IMR-90 (cell line): ENCODE results near the gene FCSK. TPM values are rescaled to one million over a fixed set of nuclear protein-coding genes. Genes with fewer than 3 reads are reported as not detected.

Experiments
- ATAC-seq: fragments of 200-7000 bp; cut with Tn5 transposase; 2 replicates; pipeline ENCODE4 v1.9.1; 2020; ENCODE audit warnings: low read depth, mild to moderate bottlenecking, moderate library complexity
- BruUV-seq: library from RNA; stranded (reverse); fragments of 400-500 nt; replicated peaks from 2 replicates; lab custom pipeline; 2021; lab: Mats Ljungman, UMichigan
- CTCF ChIA-PET: fragments of 300-600 bp; formaldehyde crosslinking; extraction: SDS; loops from one replicate; lab custom pipeline; 2021; ENCODE audit warnings: antibody characterized with exemption; lab: Yijun Ruan, JAX
- POLR2A ChIA-PET: fragments of 300-600 bp; sonication (Branson Sonifier 250); formaldehyde crosslinking; loops from one replicate; lab custom pipeline; 2022; ENCODE audit warnings: antibody characterized with exemption; ENCODE audit not compliant: unreplicated experiment; lab: Charles Lee
- DNase-seq: peaks from one replicate; pipeline ENCODE4 v3.0.0; 2013
- H2AFZ ChIP-seq: replicated peaks from 2 replicates; pipeline ENCODE3; 2013; ENCODE audit warnings: low read length, mild to moderate bottlenecking; ENCODE audit not compliant: poor library complexity
- H2AK5ac ChIP-seq: 2 replicates; pipeline ENCODE4 v1.6.1; 2013; ENCODE audit warnings: low read depth, low read length, inconsistent platforms
- H2AK9ac ChIP-seq: replicated peaks from 2 replicates; pipeline ENCODE3; 2013; ENCODE audit warnings: mild to moderate bottlenecking, low read depth, low read length, moderate library complexity; ENCODE audit not compliant: poor library complexity
- H2BK120ac ChIP-seq: 2 replicates; pipeline ENCODE4 v1.6.1; 2013; ENCODE audit warnings: low read depth, low read length, inconsistent platforms
- H2BK15ac ChIP-seq: 3 replicates; pipeline ENCODE4 v1.6.1; 2013; ENCODE audit warnings: low read depth, low read length, inconsistent platforms
- H2BK20ac ChIP-seq: 2 replicates; pipeline ENCODE4 v1.6.1; 2013; ENCODE audit warnings: low read depth, mild to moderate bottlenecking, inconsistent platforms, low read length, moderate library complexity
- H2BK5ac ChIP-seq: 2 replicates; pipeline ENCODE4 v1.6.1; 2013; ENCODE audit warnings: mild to moderate bottlenecking, low read depth, low read length, inconsistent platforms; ENCODE audit not compliant: poor library complexity, severe bottlenecking
- H3K14ac ChIP-seq: replicated peaks from 2 replicates; pipeline ENCODE4 v1.6.1; 2013; ENCODE audit warnings: low read depth, low read length, inconsistent platforms
- H3K18ac ChIP-seq: 2 replicates; pipeline ENCODE4 v1.6.1; 2013; ENCODE audit warnings: low read depth, low read length, control low read depth
- H3K23ac ChIP-seq: 2 replicates; pipeline ENCODE4 v1.6.1; 2013; ENCODE audit warnings: low read depth, low read length, inconsistent platforms
- H3K27ac ChIP-seq: 2 replicates; pipeline ENCODE4 v1.5.1; 2013; ENCODE audit warnings: mild to moderate bottlenecking, control low read depth, low read length; ENCODE audit not compliant: insufficient read depth
- H3K27me3 ChIP-seq: 2 replicates; pipeline ENCODE4 v1.6.1; 2013; ENCODE audit warnings: low read length; ENCODE audit not compliant: control insufficient read depth, insufficient read depth
- H3K36me3 ChIP-seq: 2 replicates; pipeline ENCODE4 v1.6.1; 2013; ENCODE audit warnings: low read length, mixed read lengths; ENCODE audit not compliant: control insufficient read depth, insufficient read depth
- H3K4ac ChIP-seq: 2 replicates; pipeline ENCODE4 v1.6.1; 2013; ENCODE audit warnings: low read depth, low read length, inconsistent platforms
- H3K4me1 ChIP-seq: 2 replicates; pipeline ENCODE4 v1.6.1; 2013; ENCODE audit warnings: low read length, mixed read lengths; ENCODE audit not compliant: control insufficient read depth, insufficient read depth
- H3K4me2 ChIP-seq: 2 replicates; pipeline ENCODE4 v1.6.1; 2013; ENCODE audit warnings: low read depth, mild to moderate bottlenecking, control low read depth, low read length, moderate library complexity
- H3K4me3 ChIP-seq: 2 replicates; pipeline ENCODE4 v1.5.1; 2013; ENCODE audit warnings: low read depth, mild to moderate bottlenecking, control low read depth, low read length, moderate library complexity; ENCODE audit not compliant: insufficient read depth
- H3K56ac ChIP-seq: 2 replicates; pipeline ENCODE4 v1.6.1; 2013; ENCODE audit warnings: low read length, inconsistent platforms; ENCODE audit not compliant: insufficient read depth; ENCODE audit errors: extremely low read depth
- H3K79me1 ChIP-seq, 2 experiments: 2 replicates each; pipeline ENCODE4 v1.6.1; 2013; ENCODE audit warnings: low read length in 2 of 2, inconsistent platforms in 1 of 2, low read depth in 1 of 2
- H3K9ac ChIP-seq: 2 replicates; pipeline ENCODE4 v1.6.1; 2013; ENCODE audit warnings: low read depth, low read length, control low read depth
- H3K9me1 ChIP-seq: 2 replicates; pipeline ENCODE4 v1.6.1; 2013; ENCODE audit warnings: low read length, inconsistent platforms; ENCODE audit not compliant: insufficient read depth
- H3K9me3 ChIP-seq: 2 replicates; pipeline ENCODE4 v1.6.1; 2013; ENCODE audit warnings: low read length; ENCODE audit not compliant: control insufficient read depth, insufficient read depth
- H4K20me1 ChIP-seq: 2 replicates; pipeline ENCODE4 v1.6.1; 2013; ENCODE audit warnings: low read length, inconsistent platforms; ENCODE audit not compliant: insufficient read depth
- H4K5ac ChIP-seq: 2 replicates; pipeline ENCODE4 v1.6.1; 2013; ENCODE audit warnings: mild to moderate bottlenecking, low read depth, low read length, control low read depth
- H4K8ac ChIP-seq, 2 experiments: 2 replicates each; pipeline ENCODE4 v1.6.1; 2013; ENCODE audit warnings: low read depth in 2 of 2, low read length in 2 of 2, control low read depth in 1 of 2, inconsistent platforms in 1 of 2
- H4K91ac ChIP-seq: 2 replicates; pipeline ENCODE4 v1.6.1; 2013; ENCODE audit warnings: low read depth, low read length, inconsistent platforms; ENCODE audit not compliant: insufficient read depth
- BHLHE40 ChIP-seq: fragments of 150-350 bp; IDR thresholded peaks from 2 replicates; pipeline ENCODE4 v1.6.1; 2016; ENCODE audit warnings: mild to moderate bottlenecking, low read depth, low read length
- CEBPB ChIP-seq: IDR thresholded peaks from 2 replicates; pipeline ENCODE4 v1.6.1; 2012; ENCODE audit warnings: low read depth, low read length, improper control_type of control experiment
- CHD1 ChIP-seq: IDR thresholded peaks from 2 replicates; pipeline ENCODE4 v1.6.1; 2012; ENCODE audit warnings: low read depth, low read length, improper control_type of control experiment
- MAZ ChIP-seq: IDR thresholded peaks from 2 replicates; pipeline ENCODE4 v1.6.1; 2012; ENCODE audit warnings: low read depth, mild to moderate bottlenecking, low read length, improper control_type of control experiment, moderate library complexity, borderline replicate concordance
- MXI1 ChIP-seq: IDR thresholded peaks from 2 replicates; pipeline ENCODE4 v1.6.1; 2012; ENCODE audit warnings: low read depth, mild to moderate bottlenecking, low read length, moderate library complexity, borderline replicate concordance
- NFE2L2 ChIP-seq: fragments of 150-350 bp; IDR thresholded peaks from 2 replicates; pipeline ENCODE4 v1.6.1; 2016; ENCODE audit warnings: low read depth, mild to moderate bottlenecking, low read length
- POLR2A ChIP-seq: IDR thresholded peaks from 2 replicates; pipeline ENCODE4 v1.6.1; 2012; ENCODE audit warnings: mild to moderate bottlenecking, low read depth, low read length
- RAD21 ChIP-seq: IDR thresholded peaks from 2 replicates; pipeline ENCODE4 v1.6.1; 2012; ENCODE audit warnings: low read length, improper control_type of control experiment
- RCOR1 ChIP-seq: IDR thresholded peaks from 2 replicates; pipeline ENCODE4 v1.6.1; 2012; ENCODE audit warnings: mild to moderate bottlenecking, low read length, improper control_type of control experiment; ENCODE audit not compliant: insufficient replicate concordance
- RFX5 ChIP-seq: IDR thresholded peaks from 2 replicates; pipeline ENCODE4 v1.8.0; 2012; ENCODE audit warnings: low read depth, mild to moderate bottlenecking, low read length, moderate library complexity
- SMC3 ChIP-seq: fragments of 150-350 bp; IDR thresholded peaks from 2 replicates; pipeline ENCODE4 v1.6.1; 2016; ENCODE audit warnings: low read depth, mild to moderate bottlenecking, antibody characterized with exemption, low read length, moderate library complexity
- WGBS, 2 experiments: methylation state at CpG; one replicate each; pipeline versions ENCODE4 v1.1.5 to v1.1.7; 2013; ENCODE audit warnings: missing lambda C conversion rate in 2 of 2; ENCODE audit not compliant: insufficient read length in 1 of 2; ENCODE audit errors: extremely low coverage in 2 of 2; 5-methylcytosine and 5-hydroxymethylcytosine counted together
- dilution Hi-C: fragments of 300-500 bp; cut with HindIII; formaldehyde crosslinking; loops from one replicate; pipeline ENCODE4 v1.14.3; 2018; ENCODE audit warnings: low sequenced_read_pairs; ENCODE audit not compliant: unreplicated experiment
- in situ Hi-C: fragments of 300-500 bp; cut with MboI; formaldehyde crosslinking; loops from 3 replicates; pipeline ENCODE4 v1.14.3; 2019; ENCODE audit warnings: low sequenced_read_pairs, inconsistent platforms, mixed read lengths
- intact Hi-C: fragments of 100-400 bp; cut with micrococcal nuclease; formaldehyde crosslinking; loops from 2 replicates; pipeline ENCODE4 v1.10.0; 2022
- polyA plus RNA-seq, 3 experiments: library from polyadenylated mRNA; depleted of rRNA; stranded (reverse); fragments of >200 nt; gene quantifications; 2 replicates each; pipeline ENCODE4 v1.2.3, GENCODE V29; 2012; ENCODE audit warnings: low replicate concordance in 1 of 3
- total RNA-seq: library from RNA; depleted of rRNA; stranded (reverse); fragments of >200 nt; gene quantifications from 2 replicates; pipeline ENCODE4 v1.2.3, GENCODE V29; 2012
- TF ChIP-seq, protein P1 (sequence below): fragments of 150-350 bp; IDR thresholded peaks from 2 replicates; pipeline ENCODE4 v1.6.1; 2017; ENCODE audit warnings: mild to moderate bottlenecking, antibody characterized with exemption, low read length, low read depth
- TF ChIP-seq, protein P2 (sequence below): fragments of 150-350 bp; IDR thresholded peaks from 2 replicates; pipeline ENCODE4 v1.6.1; 2016; ENCODE audit warnings: low read depth, mild to moderate bottlenecking, low read length, moderate library complexity, borderline replicate concordance

The FCSK gene
- total and polyA plus RNA-seq, 2 of the 4 experiments (the other 2 are of a cell fraction), result 6.1 to 7.2 TPM

DNA sequence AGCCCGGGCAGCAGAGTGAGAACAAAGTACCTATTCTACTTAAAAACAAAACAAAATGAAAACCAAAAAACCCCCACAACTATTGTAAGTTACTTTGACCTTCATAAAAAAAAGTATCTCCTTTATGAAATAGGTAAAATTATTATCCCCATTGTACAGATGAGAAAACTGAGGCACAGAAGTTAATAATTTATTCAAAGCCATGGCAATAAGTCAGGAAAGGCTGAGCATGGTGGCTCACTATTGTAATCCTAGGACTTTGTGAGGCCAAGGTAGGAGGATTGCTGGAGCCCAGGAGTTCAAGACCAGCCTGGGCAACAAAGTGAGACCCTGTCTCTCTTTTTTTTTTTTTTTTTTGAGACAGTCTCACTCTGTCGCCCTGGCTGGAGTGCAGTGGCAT lies 30.5 kb downstream of the FCSK start:
- dilution Hi-C loops, result no loop called here
- in situ Hi-C loops, result no loop called here
- Histone ChIP-seq H4K8ac (no peak overlapping the region), H3K4me2 (no peak overlapping the region), H3K9me3 (no peaks in the 10 kb centered on the region), H3K4me3 (no peak overlapping the region), H3K18ac (no peak overlapping the region), H3K4me1 (peaks cover 8% of the 10 kb centered on the region), H4K20me1 (no peaks in the 10 kb centered on the region), H2BK20ac (no peak overlapping the region), H2AK5ac (no peak overlapping the region), H3K27ac (no peak overlapping the region), H3K27me3 (no peaks in the 10 kb centered on the region), H2AFZ (no peak overlapping the region), H3K23ac (no peak overlapping the region), H3K4ac (no peak overlapping the region), H3K79me1 (0 out of 4 replicates have a peak, but pooled peaks cover 0 to 4% of the 10 kb centered on the region in 2 experiments), H3K56ac (no peak overlapping the region), H3K9me1 (peaks cover 20% of the 10 kb centered on the region), H3K36me3 (peaks cover 43% of the 10 kb centered on the region), H4K5ac (no peak overlapping the region), H2BK120ac (no peak overlapping the region), H2BK5ac (no peak overlapping the region), H3K14ac (no peak overlapping the region), H4K91ac (no peak overlapping the region), H2BK15ac (no peak overlapping the region), H3K9ac (no peak overlapping the region), H2AK9ac (no peak overlapping the region)
- ChIA-PET POLR2A (no interaction called here), CTCF (interaction anchor here (1.2 kb wide), 1 partner anchor 52 kb away, joined by 3 read pairs; no protein-coding TSS in a partner anchor)
- intact Hi-C loops, result loop anchor here (5.0 kb wide), 1 partner anchor 103 kb away; no protein-coding TSS in a partner anchor
- no peak for DNase-seq
- no peak for ATAC-seq
- no TSS peak for BruUV-seq
- no peak for TF ChIP-seq RAD21
- TF ChIP-seq, protein P1, sequence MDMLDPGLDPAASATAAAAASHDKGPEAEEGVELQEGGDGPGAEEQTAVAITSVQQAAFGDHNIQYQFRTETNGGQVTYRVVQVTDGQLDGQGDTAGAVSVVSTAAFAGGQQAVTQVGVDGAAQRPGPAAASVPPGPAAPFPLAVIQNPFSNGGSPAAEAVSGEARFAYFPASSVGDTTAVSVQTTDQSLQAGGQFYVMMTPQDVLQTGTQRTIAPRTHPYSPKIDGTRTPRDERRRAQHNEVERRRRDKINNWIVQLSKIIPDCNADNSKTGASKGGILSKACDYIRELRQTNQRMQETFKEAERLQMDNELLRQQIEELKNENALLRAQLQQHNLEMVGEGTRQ, result no peak
- TF ChIP-seq, protein P2, sequence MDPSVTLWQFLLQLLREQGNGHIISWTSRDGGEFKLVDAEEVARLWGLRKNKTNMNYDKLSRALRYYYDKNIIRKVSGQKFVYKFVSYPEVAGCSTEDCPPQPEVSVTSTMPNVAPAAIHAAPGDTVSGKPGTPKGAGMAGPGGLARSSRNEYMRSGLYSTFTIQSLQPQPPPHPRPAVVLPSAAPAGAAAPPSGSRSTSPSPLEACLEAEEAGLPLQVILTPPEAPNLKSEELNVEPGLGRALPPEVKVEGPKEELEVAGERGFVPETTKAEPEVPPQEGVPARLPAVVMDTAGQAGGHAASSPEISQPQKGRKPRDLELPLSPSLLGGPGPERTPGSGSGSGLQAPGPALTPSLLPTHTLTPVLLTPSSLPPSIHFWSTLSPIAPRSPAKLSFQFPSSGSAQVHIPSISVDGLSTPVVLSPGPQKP, result no peak
- no peak for TF ChIP-seq CEBPB
- TF ChIP-seq MAZ, result no peak
- no peak for TF ChIP-seq NFE2L2
- no peak for TF ChIP-seq RFX5
- no peak for TF ChIP-seq CHD1
- no peak for TF ChIP-seq RCOR1
- no peak for TF ChIP-seq MXI1
- no peak for TF ChIP-seq POLR2A
- TF ChIP-seq SMC3, result no peak
- TF ChIP-seq BHLHE40, result no peak
- no CpG with 5 or more reads among the region's 2 CpGs for WGBS, 2 experiments
